Stimulated activated CD8-positive, alpha-beta memory T cell treated with anti-CD3 and anti-CD28 coated beads, Interleukin-4, amount 100 ng/mL, for 24 hours (primary cell): ENCODE data around the gene DISP2.

ENCODE experiments used
- DNase-seq: peaks from one replicate; pipeline ENCODE4 v3.0.0-alpha.2; 2020; ENCODE audit warnings: low read depth

DISP2 gene

DNA sequence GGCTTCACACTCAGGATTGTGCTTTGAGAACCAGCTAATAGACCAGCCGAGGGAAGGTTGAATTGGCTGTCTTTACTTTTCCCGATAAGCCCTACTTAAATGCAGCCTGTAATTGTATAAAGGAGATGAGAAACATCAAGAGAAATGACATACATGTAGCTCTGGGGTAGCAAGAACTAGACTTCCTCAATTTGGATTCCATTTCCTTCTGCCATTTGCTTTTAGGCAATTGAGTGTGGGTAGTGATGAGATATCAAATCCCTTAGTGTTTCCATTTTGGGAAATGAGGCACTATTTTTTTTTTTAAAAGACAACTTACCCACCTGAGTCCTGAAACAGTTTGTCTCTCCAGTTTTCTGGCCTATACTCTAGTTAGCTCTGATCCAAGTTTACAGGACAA, 32.3 kb upstream of the DISP2 start:
- DNase-seq: no peak

DNA sequence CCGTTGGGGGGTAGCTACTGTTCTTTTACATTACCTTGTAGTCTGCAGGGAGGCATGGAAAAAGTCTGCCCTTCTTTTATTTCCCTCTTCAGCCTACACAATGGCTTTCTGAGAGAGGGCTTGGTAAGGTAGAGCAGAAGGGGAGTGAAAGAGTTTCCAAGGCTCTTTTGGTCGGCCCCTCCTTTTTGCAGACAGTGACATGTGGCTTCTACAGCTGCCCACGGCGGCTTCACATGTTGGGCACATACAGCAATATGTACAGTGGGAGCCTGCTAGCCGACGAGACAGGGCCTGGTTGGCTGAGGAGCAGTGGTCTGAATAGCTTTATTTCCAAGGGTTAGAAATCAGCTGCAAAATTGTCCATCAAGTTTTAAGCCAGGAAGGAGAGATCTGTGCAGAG, 30.6 kb upstream of the DISP2 start:
- no peak for DNase-seq

DNA sequence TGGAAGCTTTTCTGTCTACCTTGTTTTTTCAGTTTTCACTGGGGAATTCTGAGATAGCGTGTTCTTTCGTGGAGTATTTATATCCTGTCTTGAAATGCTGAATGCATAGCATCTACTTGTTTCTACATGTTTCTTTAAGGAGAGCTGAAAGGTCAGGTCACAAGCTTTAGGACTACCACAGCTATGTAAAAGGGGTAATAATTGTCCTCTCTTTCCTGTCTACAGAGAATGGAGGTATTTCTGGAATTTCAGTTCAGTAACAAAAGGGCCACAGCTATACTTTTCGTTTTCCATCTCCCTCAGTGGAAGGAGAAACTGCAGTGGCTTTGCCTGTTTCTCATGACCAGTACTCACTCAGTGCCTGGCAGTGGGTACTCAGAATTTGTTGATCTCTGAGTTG, 29.8 kb upstream of the DISP2 start:
- no peak for DNase-seq

DNA sequence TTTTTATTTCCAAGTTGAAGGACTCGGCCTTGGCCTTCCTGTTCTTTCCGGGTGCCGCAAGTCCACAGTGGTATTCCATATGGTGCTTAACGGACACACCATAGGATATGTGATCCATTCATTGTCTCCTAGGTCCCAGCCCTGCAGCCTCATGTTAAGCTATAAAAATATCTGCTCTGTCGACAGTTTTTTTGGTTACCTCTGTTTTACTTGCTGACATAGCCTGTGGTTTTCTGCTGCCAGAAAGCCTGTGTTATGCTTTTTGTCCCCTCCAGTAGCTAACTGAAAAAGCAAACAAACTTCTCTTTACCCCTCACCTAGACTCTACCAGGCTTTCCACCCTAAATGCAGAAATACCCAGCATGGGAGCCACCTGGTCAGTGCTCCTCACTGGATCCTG, 29.3 kb upstream of the DISP2 start:
- no peak for DNase-seq

DNA sequence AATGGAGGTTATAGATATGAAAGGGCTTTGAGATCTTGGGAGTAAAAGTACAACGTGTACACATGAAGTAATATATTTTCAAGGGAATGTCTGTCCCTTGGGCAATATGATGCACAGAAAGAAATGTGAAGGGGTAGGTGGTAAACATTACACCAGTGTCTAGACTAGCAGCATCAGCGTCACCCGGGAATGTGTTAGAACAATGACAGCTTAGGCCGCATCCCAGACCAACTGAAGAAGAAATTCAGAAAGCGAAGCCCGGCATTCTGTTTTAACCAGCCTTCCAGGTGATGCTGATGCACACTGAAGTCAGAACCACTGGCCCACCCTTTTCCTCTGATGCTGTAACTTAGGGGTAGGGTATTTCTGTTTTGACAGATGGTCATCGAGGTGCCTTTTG, 28.2 kb upstream of the DISP2 start:
- no peak for DNase-seq

DNA sequence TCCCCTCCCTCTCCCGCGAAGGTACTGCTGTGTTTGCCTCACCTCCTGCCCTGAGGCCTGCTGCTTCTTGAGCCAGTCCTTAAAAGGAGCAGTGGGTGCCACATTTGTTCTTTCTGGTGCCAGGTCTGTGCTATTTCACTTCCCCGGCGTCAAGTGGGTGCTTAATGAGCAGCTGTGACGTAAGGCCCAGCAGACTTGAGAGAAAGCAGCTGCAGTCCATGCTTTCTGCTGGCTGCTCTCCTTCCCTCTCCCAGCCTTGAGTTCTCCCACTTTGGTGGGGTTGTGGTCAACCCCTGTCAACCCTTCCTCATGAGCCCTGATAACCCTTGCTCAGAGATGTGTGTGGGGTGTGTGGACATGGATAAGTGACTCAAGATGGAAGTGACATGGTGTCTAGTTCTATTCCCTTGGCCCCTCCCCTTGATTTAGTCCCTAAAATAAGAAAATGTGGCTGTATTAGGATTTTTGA, 27.6 kb upstream of the DISP2 start:
- DNase-seq: no peak

DNA sequence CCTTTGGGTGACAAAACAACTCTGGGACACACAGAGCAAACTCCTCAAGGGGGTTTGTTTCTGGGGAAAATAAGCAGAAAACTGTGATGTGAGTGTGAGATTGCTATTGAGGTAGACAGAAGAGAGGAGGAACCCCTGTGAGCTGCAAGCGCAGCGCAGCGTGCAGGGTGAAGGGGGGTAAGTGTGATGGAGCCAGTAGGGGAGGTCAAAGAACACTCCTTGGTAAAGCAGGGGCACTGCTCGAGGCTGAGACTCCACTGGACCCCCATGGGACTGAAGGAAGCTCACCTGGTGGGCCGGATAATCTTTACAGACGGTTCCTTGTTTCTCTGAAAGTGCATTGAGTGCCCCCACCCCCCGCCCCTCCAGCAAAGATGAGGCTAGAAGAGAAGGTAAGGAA, 27.0 kb upstream of the DISP2 start:
- no peak for DNase-seq

DNA sequence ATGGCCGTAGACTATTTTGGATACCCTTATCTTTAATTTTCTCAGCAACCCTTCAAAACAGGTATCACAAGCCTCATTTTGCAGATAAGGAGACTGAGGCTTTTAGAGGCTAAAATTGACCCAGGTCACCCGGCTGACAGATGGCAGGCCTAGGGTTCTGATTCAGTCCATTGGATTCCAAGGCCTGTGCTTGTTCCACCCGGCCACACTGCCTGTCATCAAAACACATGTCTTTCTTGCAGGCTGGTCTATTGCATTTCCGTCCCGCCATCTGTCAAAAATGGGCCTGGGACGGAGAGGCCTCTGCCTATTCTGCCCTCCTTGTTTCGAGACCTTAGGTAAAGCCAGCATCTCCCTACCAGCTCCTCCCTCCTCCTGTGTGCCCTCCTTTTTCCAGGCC, 26.4 kb upstream of the DISP2 start:
- no peak for DNase-seq

DNA sequence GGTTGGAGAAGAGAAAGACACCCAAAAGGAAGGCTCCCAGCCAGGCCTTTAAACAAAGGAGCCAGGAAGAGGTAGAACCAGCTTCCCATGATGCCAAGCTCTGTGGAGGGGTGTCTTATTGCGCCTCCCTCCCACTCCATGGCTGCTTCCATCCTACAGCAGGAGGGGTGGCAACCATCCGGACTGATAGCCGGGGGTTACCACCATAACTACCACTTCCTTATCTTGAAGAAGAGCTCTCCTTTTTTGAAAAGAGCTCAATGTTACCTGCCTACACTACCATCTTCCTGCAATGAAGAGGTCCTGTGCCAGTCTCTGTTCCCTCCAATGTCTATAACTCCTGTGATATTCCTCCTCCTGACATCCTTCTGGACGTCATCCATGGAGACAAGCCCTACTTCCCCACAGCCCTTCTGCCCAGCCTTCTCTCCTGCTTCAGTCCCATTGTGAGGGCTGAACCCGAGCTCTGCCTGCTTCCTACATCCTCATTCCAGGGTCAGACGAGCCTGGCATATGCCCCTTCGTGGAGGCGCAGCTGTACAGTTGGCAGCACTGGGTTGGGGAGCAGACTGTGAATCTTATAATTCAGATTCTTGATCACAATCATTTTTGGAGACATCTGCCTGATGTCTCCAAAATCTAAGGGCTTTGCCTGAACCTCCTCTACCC, 25.8 kb upstream of the DISP2 start:
- DNase-seq: no peak

DNA sequence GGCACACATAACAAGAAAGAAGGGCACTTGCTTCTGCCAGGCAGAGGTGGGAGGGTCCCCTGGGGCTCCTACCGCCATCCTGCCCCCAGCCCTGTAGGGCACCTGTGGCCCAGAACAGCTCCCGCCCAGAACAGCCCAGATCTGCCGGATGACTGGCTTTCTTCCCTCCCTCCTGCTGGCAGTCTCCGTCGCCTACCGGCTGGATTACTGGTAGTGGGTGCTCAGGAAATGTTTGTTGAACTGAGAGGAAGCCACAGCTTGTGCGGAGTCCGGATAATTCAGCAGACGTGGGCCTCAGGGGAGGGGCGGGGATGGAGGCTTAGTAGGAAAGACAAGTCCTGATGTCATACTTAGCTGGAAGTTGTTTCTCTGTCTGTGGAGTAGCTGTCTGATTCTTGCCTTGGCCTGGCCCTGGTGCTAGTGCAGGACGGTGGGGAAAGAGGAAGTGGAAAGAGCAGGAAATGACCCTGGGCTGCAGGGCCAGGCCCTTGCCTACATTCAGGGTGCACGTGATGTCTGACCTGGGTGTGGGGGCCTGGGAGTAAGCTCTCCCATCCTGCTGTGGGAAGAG, 24.0 kb upstream of the DISP2 start:
- DNase-seq: no peak

DNA sequence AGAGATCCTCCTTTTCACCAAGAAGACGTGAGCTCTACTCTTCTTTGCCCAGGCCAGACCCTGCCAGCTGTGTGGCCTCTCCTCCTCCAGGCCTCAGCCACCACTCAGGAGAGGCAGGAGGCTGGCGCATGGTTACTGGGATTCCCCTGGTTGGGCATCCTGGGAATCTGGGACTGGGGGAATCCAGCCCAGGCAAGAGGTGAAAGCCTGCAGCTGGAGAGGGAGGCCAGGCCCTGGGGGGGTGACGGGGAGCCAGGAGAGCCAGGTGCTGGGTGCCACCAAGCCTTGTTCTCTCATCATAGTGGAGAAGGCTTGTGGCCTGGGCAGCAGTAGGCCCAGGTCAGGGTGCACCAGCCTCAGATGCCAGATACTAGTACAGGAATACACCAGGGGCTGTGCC, 23.5 kb upstream of the DISP2 start:
- DNase-seq: no peak

DNA sequence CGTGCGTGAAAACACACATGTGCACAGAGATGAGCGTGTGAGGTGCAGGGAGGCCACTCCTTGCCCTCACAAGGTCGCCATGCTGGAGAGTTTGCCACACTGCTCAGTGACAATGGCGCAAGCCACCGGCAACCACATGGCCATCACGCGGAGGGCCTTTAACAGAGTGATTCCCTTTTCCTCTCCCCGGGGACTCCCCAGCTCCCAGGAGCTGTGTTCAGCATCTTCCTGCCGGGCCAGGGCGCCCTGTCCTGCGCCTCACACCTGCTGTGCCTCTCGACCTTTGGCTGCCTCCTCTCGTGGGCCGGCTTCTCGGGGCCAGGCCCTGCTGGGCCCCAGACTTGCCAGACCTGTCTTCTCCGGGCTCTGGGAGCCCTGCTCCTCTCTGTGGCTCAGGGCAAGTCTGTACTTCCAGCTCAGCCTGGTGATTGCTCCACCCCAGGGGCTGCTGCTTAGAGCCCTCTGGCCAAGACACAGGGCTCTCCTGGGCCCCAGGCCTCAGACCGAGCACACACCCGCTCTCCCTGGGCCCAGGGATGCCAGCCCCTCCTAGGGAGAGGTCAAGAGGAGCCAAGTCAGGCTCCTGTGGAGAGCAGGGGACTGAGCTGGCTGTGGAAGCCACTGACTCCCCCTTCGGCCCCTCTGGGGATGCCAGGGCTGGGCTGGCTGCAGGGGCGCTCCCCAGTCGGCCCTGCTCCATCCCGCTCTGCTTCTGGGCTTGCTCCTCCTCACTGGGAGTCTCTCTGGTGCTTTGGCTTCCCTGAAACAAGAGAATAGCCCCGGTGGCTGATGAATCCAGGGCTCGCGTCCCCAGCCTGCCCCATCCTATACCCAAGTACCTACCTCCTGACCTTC, 22.9 kb upstream of the DISP2 start:
- DNase-seq: no peak

DNA sequence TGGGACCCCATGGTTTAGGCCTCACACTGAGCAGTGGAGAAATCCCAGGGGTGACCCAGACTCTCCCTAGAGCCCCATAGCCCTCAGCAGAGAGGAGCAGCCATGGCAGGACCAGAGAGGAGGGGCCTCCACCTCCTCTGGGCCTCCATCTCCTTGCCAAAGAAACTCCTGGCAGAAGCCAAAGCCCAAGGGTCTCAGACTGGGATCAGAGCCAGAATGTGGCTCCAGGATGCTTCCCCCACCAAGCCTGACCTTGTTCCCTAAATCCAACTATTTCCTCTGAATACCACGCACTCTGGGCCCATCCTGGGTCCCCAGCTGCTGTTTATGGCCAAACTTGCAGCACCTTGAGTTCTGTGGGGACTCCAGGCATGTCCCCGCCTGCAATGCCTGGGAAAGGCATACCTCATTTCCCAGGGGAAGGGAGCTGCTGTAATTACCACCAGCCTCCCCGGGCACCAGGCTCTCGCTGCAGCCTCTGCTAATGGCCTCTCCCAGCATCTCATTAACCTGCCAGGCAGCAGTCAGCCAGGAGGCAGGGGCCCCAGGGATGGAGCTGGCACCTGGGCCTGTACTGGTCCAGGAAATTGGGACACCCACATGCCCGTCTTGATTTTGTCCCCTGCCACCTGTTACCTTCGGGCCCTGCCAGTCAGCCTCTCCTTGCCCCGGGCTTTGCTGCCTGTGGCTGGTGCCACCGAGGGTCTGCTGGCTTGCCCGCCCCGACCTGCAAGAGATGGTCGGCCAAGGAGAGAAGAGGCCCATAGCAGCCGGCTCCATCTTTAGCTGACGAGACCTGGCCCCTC, 21.9 kb upstream of the DISP2 start:
- no peak for DNase-seq

DNA sequence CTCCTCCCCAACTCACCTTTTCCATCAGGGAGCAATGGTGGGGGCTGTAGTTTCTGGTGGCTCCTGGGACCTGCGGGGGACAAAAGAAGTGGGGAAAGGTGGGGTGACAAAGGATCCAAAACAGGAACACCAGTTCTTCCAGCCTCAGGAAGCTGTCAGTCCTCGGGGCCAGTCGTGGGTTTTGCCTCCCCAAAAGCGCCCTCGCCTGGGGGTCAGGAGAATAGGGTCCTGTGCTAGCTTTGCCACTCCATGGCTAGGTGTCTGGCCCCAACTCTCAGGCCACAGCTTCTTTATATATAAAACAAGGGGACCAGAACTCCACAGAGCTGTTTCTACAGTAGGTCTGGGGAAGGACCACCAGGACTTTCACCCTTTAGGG, 21.3 kb upstream of the DISP2 start:
- DNase-seq: no peak

DNA sequence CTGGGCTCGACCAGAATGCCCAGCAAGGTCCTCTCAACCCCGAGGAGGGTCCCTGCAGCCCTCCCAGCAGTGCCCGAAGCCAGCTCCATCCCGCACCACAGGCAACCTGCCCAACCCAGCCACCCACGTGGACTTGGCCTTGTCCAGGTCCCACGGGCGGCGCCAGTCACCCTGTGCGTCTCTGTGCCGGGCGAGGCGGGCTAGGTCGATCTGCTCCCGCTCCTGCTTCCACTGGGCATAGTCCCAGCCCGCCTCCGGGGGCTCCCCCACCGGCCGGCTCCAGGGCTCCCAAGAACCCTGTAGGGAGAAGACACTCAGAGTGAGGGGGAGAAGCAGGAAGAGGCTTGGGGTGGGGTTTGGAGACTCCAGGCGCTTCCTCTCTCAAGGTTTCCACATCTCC, 20.4 kb upstream of the DISP2 start:
- DNase-seq: no peak

DNA sequence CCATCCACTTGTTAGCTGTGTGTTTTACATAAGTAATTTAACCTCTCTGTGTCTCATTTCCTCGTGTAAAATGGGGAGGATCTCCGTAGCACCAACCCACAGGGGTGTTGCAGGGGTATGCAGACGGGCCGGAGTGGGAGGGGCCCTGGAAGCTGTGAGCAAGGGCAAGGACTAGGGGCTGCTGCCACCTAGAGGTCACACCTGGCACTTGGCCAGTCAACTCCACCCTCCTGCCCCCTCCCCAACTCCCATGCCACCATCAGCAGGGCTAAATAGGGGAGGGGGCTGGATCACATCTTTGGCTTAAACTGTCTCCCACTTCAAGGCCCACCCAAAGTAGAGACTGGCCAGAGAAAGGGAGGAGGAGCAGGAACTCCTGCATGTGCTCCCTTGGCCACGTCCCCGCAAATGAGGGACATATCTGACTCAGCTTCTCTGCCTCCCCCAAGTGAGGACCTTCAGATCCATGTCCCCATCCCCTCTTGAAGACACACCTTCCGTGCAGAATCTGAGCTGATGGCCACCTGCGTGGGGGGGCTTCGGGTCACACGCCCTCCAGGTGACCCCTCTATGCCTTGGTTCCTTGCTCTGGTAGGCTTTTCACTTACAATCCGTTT, 19.9 kb upstream of the DISP2 start:
- peak; percentile 65 for DNase-seq

DNA sequence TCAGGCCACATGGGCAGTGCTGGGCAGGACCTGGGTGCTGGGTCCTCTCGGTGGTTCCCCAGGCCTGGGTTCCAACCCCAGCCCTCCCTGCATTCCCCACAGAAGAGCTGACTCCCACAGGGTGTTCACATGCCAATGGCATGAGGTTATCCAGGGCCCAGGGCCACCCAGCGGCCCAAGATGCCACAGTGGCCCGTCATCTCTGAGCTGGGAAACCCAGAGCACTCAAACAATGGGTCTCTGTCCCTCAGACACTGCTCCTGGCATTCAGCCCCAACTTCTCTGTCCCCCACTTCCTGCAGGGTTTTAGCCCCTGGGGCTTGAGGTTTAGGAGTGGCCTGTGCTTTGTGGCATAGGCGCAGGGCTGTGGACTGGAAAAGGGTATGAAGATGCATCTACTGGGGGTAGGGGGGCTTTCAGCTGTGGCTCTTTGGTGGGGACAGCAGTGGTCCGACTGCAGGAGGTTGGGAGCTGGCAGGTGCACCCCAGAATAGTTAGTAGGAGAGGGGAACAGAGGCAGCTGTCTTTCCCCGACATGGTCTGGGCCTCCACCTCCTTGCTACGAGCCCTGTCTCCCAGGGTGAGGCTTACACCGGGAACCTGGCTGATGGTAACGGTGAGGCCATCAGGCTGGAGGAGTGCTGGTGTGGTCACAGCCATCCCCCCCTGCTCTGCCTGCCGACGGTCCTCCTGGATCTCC, 18.9 kb upstream of the DISP2 start:
- no peak for DNase-seq

DNA sequence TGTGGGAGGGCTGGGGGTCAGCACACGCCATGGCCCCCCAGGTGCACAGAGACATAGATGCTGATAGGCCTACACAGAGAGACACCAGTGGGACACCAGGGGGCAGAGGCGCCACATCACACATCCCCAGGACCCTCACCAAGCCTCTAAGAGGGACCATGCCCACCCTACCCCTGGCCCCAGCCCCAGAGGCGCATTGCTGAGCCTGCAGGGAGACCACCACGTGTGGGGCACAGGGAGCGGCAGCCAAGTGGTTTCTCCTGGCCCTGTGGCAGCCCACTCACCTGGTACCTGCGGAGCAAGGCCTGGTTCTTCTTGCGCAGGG, 18.4 kb upstream of the DISP2 start:
- no peak for DNase-seq

DNA sequence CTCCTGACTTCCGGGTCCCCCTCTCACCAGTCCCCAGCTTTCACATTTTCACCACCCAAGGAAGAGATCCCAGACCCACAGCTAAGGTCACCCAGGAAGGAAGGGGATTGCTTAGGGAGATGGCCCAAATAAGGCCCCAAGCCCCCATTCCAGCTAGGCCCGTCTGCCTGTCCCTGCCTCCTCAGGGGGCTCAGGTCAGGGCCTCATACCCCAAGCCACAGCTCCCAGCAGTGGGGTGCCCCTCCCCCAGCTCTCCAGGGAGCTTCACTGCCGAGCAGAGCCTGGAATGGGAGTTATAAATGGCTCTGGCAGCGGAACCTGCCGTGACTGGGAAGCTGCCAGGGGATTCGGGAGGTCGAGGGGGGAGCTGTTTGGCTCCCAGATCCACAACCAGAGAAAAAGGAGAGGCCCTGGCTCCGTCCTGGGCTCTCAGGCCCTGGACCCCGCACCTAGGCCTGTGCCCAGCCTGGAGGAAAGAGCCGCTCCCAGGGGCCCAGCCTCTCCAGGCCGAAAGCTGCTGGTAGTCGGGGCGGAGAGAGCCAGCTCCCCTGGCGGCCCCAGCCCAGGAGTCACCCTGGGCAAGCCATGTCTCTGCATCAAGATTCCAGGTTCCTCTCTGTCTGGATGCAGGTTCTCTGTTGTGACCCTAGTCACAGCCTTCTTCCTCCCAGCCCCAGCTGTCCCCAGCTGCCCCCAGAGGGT, 17.8 kb upstream of the DISP2 start:
- DNase-seq: no peak

DNA sequence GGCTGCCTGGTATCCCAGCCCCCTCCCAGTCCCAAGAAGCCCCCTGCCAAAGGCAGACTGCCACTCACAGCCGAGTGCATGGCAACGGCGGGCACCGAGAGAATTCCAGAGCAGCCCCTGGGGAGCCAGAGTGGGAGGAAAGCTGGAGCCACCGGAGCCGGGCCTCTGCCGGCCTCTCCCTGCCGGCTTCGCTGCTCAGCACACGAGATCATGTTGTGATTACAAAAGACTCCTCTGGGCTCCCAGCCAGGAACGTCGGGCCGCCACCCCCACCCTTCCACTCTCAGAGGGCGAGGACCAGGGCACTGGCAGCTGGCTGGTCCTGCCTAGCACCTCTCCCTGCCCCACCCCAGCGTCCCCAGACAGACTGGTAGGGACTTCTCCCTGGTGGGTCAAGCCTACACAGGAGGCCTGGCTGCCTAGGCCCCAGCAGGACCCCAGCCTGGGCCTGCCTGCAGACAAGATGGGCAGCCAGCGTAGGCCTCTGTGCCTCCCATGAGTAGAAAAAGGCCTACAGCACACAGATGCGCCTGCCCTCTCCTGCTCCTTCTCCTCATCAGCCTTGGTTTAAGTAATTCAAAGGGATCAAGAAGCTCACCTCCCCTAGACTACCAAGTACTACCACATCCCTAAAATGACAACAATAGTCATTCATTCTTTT, 17.1 kb upstream of the DISP2 start, which contains the start of gene CCDC9B:
Gene CCDC9B, minus strand, starts transcription at position 200 of the 661 bp plus-strand sequence. Its CDS starts 120 bp downstream, at position 80.
- DNase-seq: no peak
